Keratinocyte (primary cell): Measurements from ENCODE around the gene PITX3.

Experiments used
- EZH2 ChIP-seq: IDR thresholded peaks from one replicate; pipeline ENCODE4 v1.6.1; 2012; ENCODE audit warnings: inconsistent platforms, mild to moderate bottlenecking, low read length, moderate library complexity
- TF ChIP-seq, protein P1 (sequence below), 3 experiments: IDR thresholded peaks in 1 of 3; conservative IDR thresholded peaks in 1 of 3; optimal IDR thresholded peaks in 1 of 3; 2 replicates in 2 of 3; 3 replicates in 1 of 3; pipeline versions ENCODE3 to v1.5.1; 2011; ENCODE audit warnings: low read length in 3 of 3, mild to moderate bottlenecking in 3 of 3, moderate library complexity in 2 of 3, control low read depth in 1 of 3, inconsistent platforms in 1 of 3; ENCODE audit not compliant: insufficient read depth in 2 of 3; ENCODE audit errors: extremely low read depth in 1 of 3

DNA sequence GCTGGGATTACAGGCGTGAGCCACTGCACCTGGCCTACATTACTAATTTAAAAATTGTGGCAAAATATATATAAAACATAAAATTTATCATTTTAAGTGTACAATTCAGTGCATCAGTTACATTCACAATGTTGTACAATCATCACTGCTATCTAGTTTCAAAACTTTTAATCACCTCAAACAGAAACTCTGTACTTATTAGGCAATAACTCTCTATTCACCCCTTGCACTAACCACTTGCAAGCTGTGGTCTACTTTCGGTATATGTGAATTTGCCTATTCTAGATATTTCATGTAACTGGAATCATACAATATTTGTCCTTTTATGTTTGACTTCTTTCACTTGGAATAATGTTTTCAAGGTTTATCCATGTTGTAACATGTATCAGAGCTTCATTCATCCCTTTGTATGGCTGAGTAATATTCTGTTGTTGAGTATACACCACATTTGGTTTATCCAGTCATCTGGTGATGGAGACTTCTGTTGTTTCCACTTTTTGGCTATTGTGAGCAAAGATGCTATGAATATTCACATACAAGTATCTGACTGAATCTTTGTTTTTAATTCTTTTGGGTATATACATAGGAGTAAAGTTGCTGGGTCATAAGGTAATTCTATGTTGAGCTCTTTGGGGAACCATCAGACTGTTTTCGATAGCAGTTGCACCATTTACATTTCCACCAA, 29.6 kb downstream of the PITX3 start:
- TF ChIP-seq, protein P1, sequence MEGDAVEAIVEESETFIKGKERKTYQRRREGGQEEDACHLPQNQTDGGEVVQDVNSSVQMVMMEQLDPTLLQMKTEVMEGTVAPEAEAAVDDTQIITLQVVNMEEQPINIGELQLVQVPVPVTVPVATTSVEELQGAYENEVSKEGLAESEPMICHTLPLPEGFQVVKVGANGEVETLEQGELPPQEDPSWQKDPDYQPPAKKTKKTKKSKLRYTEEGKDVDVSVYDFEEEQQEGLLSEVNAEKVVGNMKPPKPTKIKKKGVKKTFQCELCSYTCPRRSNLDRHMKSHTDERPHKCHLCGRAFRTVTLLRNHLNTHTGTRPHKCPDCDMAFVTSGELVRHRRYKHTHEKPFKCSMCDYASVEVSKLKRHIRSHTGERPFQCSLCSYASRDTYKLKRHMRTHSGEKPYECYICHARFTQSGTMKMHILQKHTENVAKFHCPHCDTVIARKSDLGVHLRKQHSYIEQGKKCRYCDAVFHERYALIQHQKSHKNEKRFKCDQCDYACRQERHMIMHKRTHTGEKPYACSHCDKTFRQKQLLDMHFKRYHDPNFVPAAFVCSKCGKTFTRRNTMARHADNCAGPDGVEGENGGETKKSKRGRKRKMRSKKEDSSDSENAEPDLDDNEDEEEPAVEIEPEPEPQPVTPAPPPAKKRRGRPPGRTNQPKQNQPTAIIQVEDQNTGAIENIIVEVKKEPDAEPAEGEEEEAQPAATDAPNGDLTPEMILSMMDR (optimal IDR thresholded peaks at IDR 0.05 in 1 of 3, IDR thresholded peaks at IDR 0.05 in 1 of 3, conservative IDR thresholded peaks at IDR 0.05 in 1 of 3; ENCODE audit: extremely low read depth in 1 of 3, insufficient read depth in 2 of 3, low read length in 3 of 3): no peak
- no peak for TF ChIP-seq EZH2
